ENCODE measurements around the gene ACOT11. TPM values are rescaled to one million over a fixed set of nuclear protein-coding genes. Genes with fewer than 3 reads are reported as not detected.

ACOT11 gene
- total and polyA plus RNA-seq, 2 of the 4 experiments (the other 2 are of a cell fraction), result 2.5 to 2.7 TPM

DNA sequence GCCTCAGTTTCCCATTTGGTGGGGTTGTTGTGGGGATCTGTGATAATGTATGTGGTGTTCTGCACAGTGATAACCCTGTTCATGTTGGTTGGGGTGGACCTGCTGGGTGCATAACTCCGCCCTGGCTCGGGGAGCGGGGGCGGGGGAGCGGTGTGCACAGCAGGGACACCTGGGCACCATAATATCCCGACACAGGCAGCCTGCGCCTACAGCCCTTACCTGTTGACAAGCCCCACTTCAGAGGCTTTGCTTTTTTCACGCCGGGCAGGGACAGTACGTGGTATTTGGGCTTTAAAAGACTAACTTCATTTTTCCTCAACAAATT lies 48.0 kb upstream of the ACOT11 start (continued):
- TF ChIP-seq, protein P1, sequence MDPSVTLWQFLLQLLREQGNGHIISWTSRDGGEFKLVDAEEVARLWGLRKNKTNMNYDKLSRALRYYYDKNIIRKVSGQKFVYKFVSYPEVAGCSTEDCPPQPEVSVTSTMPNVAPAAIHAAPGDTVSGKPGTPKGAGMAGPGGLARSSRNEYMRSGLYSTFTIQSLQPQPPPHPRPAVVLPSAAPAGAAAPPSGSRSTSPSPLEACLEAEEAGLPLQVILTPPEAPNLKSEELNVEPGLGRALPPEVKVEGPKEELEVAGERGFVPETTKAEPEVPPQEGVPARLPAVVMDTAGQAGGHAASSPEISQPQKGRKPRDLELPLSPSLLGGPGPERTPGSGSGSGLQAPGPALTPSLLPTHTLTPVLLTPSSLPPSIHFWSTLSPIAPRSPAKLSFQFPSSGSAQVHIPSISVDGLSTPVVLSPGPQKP (IDR thresholded peaks at IDR 0.05; ENCODE audit: borderline replicate concordance, low read depth, low read length), result no peak
- no peak for TF ChIP-seq BHLHE40 (IDR thresholded peaks at IDR 0.05; ENCODE audit: low read depth, low read length)
- no peak for TF ChIP-seq MXI1 (IDR thresholded peaks at IDR 0.05; ENCODE audit: borderline replicate concordance, low read depth, low read length)

DNA sequence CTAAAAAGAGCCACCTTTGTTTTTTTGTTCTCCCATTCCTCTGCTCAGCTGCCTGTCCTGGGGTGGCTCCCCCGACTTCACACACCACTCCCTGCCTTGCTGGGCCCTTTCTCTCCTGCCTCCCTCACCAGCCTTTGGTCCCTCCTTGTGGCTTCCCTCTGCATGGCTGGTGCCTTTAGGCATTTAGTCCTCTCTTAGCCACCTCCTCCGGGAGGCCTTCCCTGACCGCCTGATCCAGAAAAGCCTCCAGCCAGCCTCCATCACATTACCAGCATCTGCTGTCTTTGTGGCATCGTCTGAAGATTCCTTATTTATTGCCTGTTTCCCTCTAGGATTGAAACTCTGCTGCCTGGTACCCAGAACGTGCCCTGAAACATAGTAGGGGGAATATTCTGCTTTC lies 46.2 kb upstream of the ACOT11 start:
- no TSS peak for BruUV-seq (replicated peaks)
- Histone ChIP-seq H4K91ac (ENCODE audit: insufficient read depth, low read depth, low read length) (no peak overlapping the region), H3K14ac (replicated peaks; ENCODE audit: low read depth, low read length) (no peak overlapping the region), H3K18ac (ENCODE audit: low read depth, low read length) (no peak overlapping the region), H3K27me3 (ENCODE audit: control insufficient read depth, insufficient read depth, low read length) (peaks cover 44% of the 10 kb centered on the region), H4K20me1 (ENCODE audit: insufficient read depth, low read length) (no peaks in the 10 kb centered on the region), H3K4me1 (ENCODE audit: control insufficient read depth, insufficient read depth, low read length) (peaks cover 11% of the 10 kb centered on the region), H2AK5ac (ENCODE audit: low read depth, low read length) (no peak overlapping the region), H3K79me1 (ENCODE audit: low read depth in 1 of 2, low read length in 2 of 2) (no peaks in the 10 kb centered on the region), H3K9me1 (ENCODE audit: insufficient read depth, low read length) (no peaks in the 10 kb centered on the region), H4K5ac (ENCODE audit: low read depth, low read length) (no peak overlapping the region), H3K36me3 (ENCODE audit: control insufficient read depth, insufficient read depth, low read length) (no peaks in the 10 kb centered on the region), H3K27ac (ENCODE audit: insufficient read depth, low read length) (no peak overlapping the region), H3K4ac (ENCODE audit: low read depth, low read length) (no peak overlapping the region), H3K9ac (ENCODE audit: low read depth, low read length) (no peak overlapping the region), H3K4me3 (ENCODE audit: insufficient read depth, low read depth, low read length) (no peak overlapping the region), H3K9me3 (ENCODE audit: control insufficient read depth, insufficient read depth, low read length) (peaks cover 4% of the 10 kb centered on the region), H3K23ac (ENCODE audit: low read depth, low read length) (no peak overlapping the region), H2BK120ac (ENCODE audit: low read depth, low read length) (no peak overlapping the region), H2BK20ac (ENCODE audit: low read depth, low read length) (no peak overlapping the region), H2BK5ac (ENCODE audit: low read depth, low read length, poor library complexity, severe bottlenecking) (no peak overlapping the region), H3K56ac (ENCODE audit: extremely low read depth, insufficient read depth, low read length) (no peak overlapping the region), H4K8ac (ENCODE audit: low read depth in 2 of 2, low read length in 2 of 2) (no peak overlapping the region), H3K4me2 (ENCODE audit: low read depth, low read length) (no peak overlapping the region), H2AFZ (replicated peaks; ENCODE audit: low read length, poor library complexity) (no peak overlapping the region), H2BK15ac (ENCODE audit: low read depth, low read length) (no peak overlapping the region), H2AK9ac (replicated peaks; ENCODE audit: low read depth, low read length, poor library complexity) (no peak overlapping the region)
- no peak for DNase-seq
- dilution Hi-C loops (cut with HindIII; ENCODE audit: low sequenced_read_pairs, unreplicated experiment) (no loop called here), intact Hi-C loops (cut with micrococcal nuclease) (no loop called here), in situ Hi-C loops (cut with MboI; ENCODE audit: low sequenced_read_pairs) (no loop called here)
- ChIA-PET CTCF (no interaction called here), POLR2A (ENCODE audit: unreplicated experiment) (no interaction called here)
- 68% methylated on average over 2 of the region's 5 CpGs; no CpG with 5 or more reads in 1 of the 2 experiments for WGBS, 2 experiments (ENCODE audit: extremely low coverage in 2 of 2, insufficient read length in 1 of 2)
- ATAC-seq (ENCODE audit: low read depth), result no peak
- TF ChIP-seq MAZ (IDR thresholded peaks at IDR 0.05; ENCODE audit: borderline replicate concordance, low read depth, low read length) (no peak), RCOR1 (IDR thresholded peaks at IDR 0.05; ENCODE audit: insufficient replicate concordance, low read length) (no peak), CHD1 (IDR thresholded peaks at IDR 0.05; ENCODE audit: low read depth, low read length) (no peak), RAD21 (IDR thresholded peaks at IDR 0.05; ENCODE audit: low read length) (no peak), NFE2L2 (IDR thresholded peaks at IDR 0.05; ENCODE audit: low read depth, low read length) (no peak), RFX5 (IDR thresholded peaks at IDR 0.05; ENCODE audit: low read depth, low read length) (no peak), BHLHE40 (IDR thresholded peaks at IDR 0.05; ENCODE audit: low read depth, low read length) (no peak), MAFK (IDR thresholded peaks at IDR 0.05; ENCODE audit: low read depth, low read length) (no peak), FOS (IDR thresholded peaks at IDR 0.05; ENCODE audit: low read depth, low read length) (no peak), POLR2A (IDR thresholded peaks at IDR 0.05; ENCODE audit: low read depth, low read length) (no peak), MXI1 (IDR thresholded peaks at IDR 0.05; ENCODE audit: borderline replicate concordance, low read depth, low read length) (no peak), SMC3 (IDR thresholded peaks at IDR 0.05; ENCODE audit: low read depth, low read length) (no peak)
- TF ChIP-seq, protein P2, sequence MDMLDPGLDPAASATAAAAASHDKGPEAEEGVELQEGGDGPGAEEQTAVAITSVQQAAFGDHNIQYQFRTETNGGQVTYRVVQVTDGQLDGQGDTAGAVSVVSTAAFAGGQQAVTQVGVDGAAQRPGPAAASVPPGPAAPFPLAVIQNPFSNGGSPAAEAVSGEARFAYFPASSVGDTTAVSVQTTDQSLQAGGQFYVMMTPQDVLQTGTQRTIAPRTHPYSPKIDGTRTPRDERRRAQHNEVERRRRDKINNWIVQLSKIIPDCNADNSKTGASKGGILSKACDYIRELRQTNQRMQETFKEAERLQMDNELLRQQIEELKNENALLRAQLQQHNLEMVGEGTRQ (IDR thresholded peaks at IDR 0.05; ENCODE audit: low read depth, low read length), result no peak
- TF ChIP-seq, protein P3, sequence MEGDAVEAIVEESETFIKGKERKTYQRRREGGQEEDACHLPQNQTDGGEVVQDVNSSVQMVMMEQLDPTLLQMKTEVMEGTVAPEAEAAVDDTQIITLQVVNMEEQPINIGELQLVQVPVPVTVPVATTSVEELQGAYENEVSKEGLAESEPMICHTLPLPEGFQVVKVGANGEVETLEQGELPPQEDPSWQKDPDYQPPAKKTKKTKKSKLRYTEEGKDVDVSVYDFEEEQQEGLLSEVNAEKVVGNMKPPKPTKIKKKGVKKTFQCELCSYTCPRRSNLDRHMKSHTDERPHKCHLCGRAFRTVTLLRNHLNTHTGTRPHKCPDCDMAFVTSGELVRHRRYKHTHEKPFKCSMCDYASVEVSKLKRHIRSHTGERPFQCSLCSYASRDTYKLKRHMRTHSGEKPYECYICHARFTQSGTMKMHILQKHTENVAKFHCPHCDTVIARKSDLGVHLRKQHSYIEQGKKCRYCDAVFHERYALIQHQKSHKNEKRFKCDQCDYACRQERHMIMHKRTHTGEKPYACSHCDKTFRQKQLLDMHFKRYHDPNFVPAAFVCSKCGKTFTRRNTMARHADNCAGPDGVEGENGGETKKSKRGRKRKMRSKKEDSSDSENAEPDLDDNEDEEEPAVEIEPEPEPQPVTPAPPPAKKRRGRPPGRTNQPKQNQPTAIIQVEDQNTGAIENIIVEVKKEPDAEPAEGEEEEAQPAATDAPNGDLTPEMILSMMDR (conservative IDR thresholded peaks at IDR 0.05; ENCODE audit: low read depth, low read length), result no peak
